CD4-positive, alpha-beta T cell (primary cell): ENCODE measurements around the gene CDCP2. TPM values are rescaled to one million over a fixed set of nuclear protein-coding genes. Genes with fewer than 3 reads are reported as not detected.

ENCODE experiments used
- ATAC-seq: fragments of 200-7000 bp; cut with Tn5 transposase; one replicate; pipeline ENCODE4 v1.10.0; 2022; ENCODE audit warnings: mild to moderate bottlenecking; ENCODE audit not compliant: poor library complexity
- CTCF ChIA-PET: fragments of 350-600 bp; sonication (Branson Sonifier 250); formaldehyde crosslinking; loops from one replicate; lab custom pipeline; 2021; ENCODE audit warnings: antibody characterized with exemption, inconsistent platforms; lab: Charles Lee
- POLR2A ChIA-PET: fragments of 350-600 bp; sonication (Branson Sonifier 250); formaldehyde crosslinking; loops from one replicate; lab custom pipeline; 2021; ENCODE audit warnings: antibody characterized with exemption, inconsistent platforms; lab: Charles Lee
- DNase-seq, 14 experiments: peaks; one replicate each; pipeline ENCODE4 v3.0.0-alpha.2; 2013 to 2020; ENCODE audit warnings: mixed read lengths in 2 of 14
- H3K27ac ChIP-seq, 2 donors: one replicate each; pipeline versions ENCODE4 v1.5.1 to v1.7.0; 2013; ENCODE audit warnings: low read length in 2 of 2, low read depth in 1 of 2, mild to moderate bottlenecking in 1 of 2
- H3K27me3 ChIP-seq, 2 experiments: 1 replicate in 1 of 2; 2 replicates in 1 of 2; pipeline versions ENCODE4 v1.6.1 to v1.7.0; 2013; ENCODE audit warnings: low read length in 2 of 2, control low read depth in 1 of 2, mild to moderate bottlenecking in 1 of 2, moderate library complexity in 1 of 2; ENCODE audit not compliant: insufficient read depth in 2 of 2, control insufficient read depth in 1 of 2
- H3K36me3 ChIP-seq: one replicate; pipeline ENCODE4 v1.6.1; 2013; ENCODE audit warnings: low read length, control low read depth; ENCODE audit not compliant: insufficient read depth
- H3K4me1 ChIP-seq: one replicate; pipeline ENCODE4 v1.6.1; 2013; ENCODE audit warnings: low read length, control low read depth; ENCODE audit not compliant: insufficient read depth
- H3K4me3 ChIP-seq: one replicate; pipeline ENCODE4 v1.5.1; 2013; ENCODE audit warnings: mild to moderate bottlenecking, low read length, moderate library complexity
- H3K9me3 ChIP-seq, 2 experiments: 1 replicate in 1 of 2; 2 replicates in 1 of 2; pipeline versions ENCODE4 v1.6.1 to v1.7.0; 2013; ENCODE audit warnings: low read length in 2 of 2, mild to moderate bottlenecking in 2 of 2, control low read depth in 1 of 2, moderate library complexity in 1 of 2; ENCODE audit not compliant: control insufficient read depth in 1 of 2, insufficient read depth in 1 of 2
- H3K27ac Mint-ChIP-seq: one replicate; pipeline ENCODE4 v1.8.0; 2020; ENCODE audit warnings: mixed read lengths
- H3K27me3 Mint-ChIP-seq: one replicate; pipeline ENCODE4 v1.8.0; 2021; ENCODE audit warnings: mixed read lengths
- H3K36me3 Mint-ChIP-seq: one replicate; pipeline ENCODE4 v1.8.0; 2021; ENCODE audit warnings: low read depth, mixed read lengths
- H3K4me1 Mint-ChIP-seq: one replicate; pipeline ENCODE4 v1.8.0; 2021; ENCODE audit warnings: low read depth, mixed read lengths
- H3K4me3 Mint-ChIP-seq: one replicate; pipeline ENCODE4 v1.8.0; 2020; ENCODE audit warnings: mild to moderate bottlenecking, mixed read lengths
- H3K9me3 Mint-ChIP-seq: one replicate; pipeline ENCODE4 v1.8.0; 2020; ENCODE audit warnings: mixed read lengths
- intact Hi-C, 2 experiments: fragments of 100-400 bp; cut with DNase I in 1 of 2; cut with micrococcal nuclease in 1 of 2; formaldehyde crosslinking; loops; one replicate each; pipeline versions ENCODE4 v1.15.1 to v1.9.0; 2023 to 2025; cut with DNase I, micrococcal nuclease
- total RNA-seq, 174 experiments: library from RNA in 2 of 174; stranded (reverse) in 2 of 174; gene quantifications; one replicate each; pipeline ENCODE4 v1.2.3 and lab custom pipeline; 2021 to 2026
- TF ChIP-seq, protein P1 (sequence below): fragments of 200-600 bp; IDR thresholded peaks from one replicate; pipeline ENCODE4 v1.8.0; 2022; ENCODE audit warnings: antibody characterized with exemption, mild to moderate bottlenecking

Gene CDCP2
- total RNA-seq, 2 experiments from 2014 or later, result not detected

DNA sequence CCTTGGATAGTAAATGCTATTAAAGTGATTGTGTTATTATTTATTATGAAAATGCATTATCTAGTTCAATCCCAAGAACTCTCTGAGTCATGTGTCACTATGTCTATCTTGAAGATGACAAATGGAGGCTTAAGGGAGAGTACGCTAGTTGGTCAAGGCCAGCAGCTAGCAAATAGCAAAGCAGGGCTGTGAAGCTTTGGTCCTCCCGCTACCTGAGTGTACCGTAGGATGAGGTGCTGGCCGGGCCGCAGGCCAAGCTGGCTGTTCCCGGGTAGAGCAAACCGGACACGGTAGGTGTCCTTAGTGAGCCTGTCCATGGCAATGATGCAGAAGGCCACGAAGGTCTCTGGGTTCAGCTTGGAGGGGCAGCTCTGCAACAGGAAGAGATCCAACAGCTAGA is 37.7 kb upstream of the CDCP2 start:
- H3K4me1 Mint-ChIP-seq, result no peaks in the 10 kb centered on the region
- H3K36me3 Mint-ChIP-seq, result peaks cover 79% of the 10 kb centered on the region
- no peak for DNase-seq
- ATAC-seq, result no peak
- no peak overlapping the region for H3K4me3 Mint-ChIP-seq
- ChIA-PET CTCF (no interaction called here), POLR2A (interaction anchor here (0.6 kb wide), 1 partner anchor 10 kb away, joined by 3 read pairs; the partner anchor contains the start of genes CYB5RL and MRPL37)
- no peaks in the 10 kb centered on the region for H3K27me3 Mint-ChIP-seq
- Histone ChIP-seq H3K9me3 (no peaks in the 10 kb centered on the region), H3K27ac (no peak overlapping the region), H3K36me3 (peaks cover 38% of the 10 kb centered on the region), H3K27me3 (no peaks in the 10 kb centered on the region), H3K4me1 (no peaks in the 10 kb centered on the region), H3K4me3 (no peak overlapping the region)
- intact Hi-C loops, result loop anchor here in 1 of 2 experiments (2.0 kb wide), 1 partner anchor 24 kb away; no protein-coding TSS in a partner anchor
- no peak overlapping the region for H3K27ac Mint-ChIP-seq
- TF ChIP-seq, protein P1, sequence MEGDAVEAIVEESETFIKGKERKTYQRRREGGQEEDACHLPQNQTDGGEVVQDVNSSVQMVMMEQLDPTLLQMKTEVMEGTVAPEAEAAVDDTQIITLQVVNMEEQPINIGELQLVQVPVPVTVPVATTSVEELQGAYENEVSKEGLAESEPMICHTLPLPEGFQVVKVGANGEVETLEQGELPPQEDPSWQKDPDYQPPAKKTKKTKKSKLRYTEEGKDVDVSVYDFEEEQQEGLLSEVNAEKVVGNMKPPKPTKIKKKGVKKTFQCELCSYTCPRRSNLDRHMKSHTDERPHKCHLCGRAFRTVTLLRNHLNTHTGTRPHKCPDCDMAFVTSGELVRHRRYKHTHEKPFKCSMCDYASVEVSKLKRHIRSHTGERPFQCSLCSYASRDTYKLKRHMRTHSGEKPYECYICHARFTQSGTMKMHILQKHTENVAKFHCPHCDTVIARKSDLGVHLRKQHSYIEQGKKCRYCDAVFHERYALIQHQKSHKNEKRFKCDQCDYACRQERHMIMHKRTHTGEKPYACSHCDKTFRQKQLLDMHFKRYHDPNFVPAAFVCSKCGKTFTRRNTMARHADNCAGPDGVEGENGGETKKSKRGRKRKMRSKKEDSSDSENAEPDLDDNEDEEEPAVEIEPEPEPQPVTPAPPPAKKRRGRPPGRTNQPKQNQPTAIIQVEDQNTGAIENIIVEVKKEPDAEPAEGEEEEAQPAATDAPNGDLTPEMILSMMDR, result no peak
- H3K9me3 Mint-ChIP-seq, result no peaks in the 10 kb centered on the region

DNA sequence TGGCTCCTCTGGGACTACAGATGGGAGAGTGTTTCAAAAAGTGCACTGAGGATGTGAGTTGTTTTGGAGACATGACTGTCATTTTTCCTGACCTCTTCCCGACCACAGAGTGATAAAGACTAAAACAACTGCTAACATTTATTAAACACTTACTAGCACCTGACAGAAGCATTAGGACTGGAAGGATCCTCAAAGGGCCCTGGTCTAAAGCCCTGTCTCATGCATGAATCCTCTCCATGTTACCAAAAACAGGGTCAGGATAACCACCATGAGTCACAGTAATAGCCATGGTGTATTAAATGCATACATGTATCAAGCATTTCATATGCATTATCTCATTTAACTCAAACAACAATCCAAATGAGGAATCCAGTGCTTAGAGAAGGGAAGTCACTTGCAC is 35.5 kb upstream of the CDCP2 start:
- H3K4me1 Mint-ChIP-seq, result no peaks in the 10 kb centered on the region
- no peak for ATAC-seq
- intact Hi-C loops, result no loop called here
- Histone ChIP-seq H3K4me1 (no peaks in the 10 kb centered on the region), H3K27ac (no peak overlapping the region), H3K36me3 (peaks cover 22% of the 10 kb centered on the region), H3K9me3 (no peaks in the 10 kb centered on the region), H3K4me3 (no peak overlapping the region), H3K27me3 (no peaks in the 10 kb centered on the region)
- TF ChIP-seq, protein P1, result no peak
- H3K36me3 Mint-ChIP-seq, result peaks cover 71% of the 10 kb centered on the region
- no peaks in the 10 kb centered on the region for H3K27me3 Mint-ChIP-seq
- ChIA-PET POLR2A (interaction anchor here (1.4 kb wide), 1 partner anchor 12 kb away, joined by 3 read pairs; the partner anchor contains the start of genes CYB5RL and MRPL37), CTCF (no interaction called here)
- no peak overlapping the region for H3K4me3 Mint-ChIP-seq
- H3K27ac Mint-ChIP-seq, result no peak overlapping the region
- DNase-seq, result no peak
- no peaks in the 10 kb centered on the region for H3K9me3 Mint-ChIP-seq

DNA sequence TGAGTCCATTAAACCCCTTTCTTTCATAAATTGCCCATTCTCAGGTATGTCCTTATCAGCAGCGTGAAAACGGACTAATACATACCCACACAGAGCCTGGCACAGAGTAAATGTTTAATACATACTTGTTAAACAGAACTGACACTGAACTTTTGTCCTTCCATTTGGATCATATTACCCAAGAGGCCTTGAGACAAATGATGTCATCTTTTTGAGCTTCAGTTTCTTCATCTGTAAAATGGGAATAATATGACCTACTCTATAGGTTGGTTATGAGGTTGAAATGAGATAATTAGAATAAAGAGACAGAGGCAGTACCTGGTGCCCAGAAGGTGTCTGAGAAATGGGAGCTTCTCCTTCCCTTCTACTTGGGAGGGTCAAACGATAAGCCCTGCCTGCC is 33.3 kb upstream of the CDCP2 start:
- H3K4me3 ChIP-seq, result no peak overlapping the region
- H3K27me3 ChIP-seq, result no peaks in the 10 kb centered on the region
- ATAC-seq (no peak), DNase-seq (no peak)
- intact Hi-C loops, result no loop called here
- no peak overlapping the region for H3K4me3 Mint-ChIP-seq
- no peaks in the 10 kb centered on the region for H3K4me1 Mint-ChIP-seq
- H3K27ac Mint-ChIP-seq, result no peak overlapping the region
- no peaks in the 10 kb centered on the region for H3K9me3 Mint-ChIP-seq
- ChIA-PET CTCF (no interaction called here), POLR2A (no interaction called here)
- H3K36me3 ChIP-seq, result peaks cover 11% of the 10 kb centered on the region
- H3K27me3 Mint-ChIP-seq, result no peaks in the 10 kb centered on the region
- H3K4me1 ChIP-seq, result no peaks in the 10 kb centered on the region
- H3K9me3 ChIP-seq, result no peaks in the 10 kb centered on the region
- TF ChIP-seq, protein P1, result no peak
- no peak overlapping the region for H3K27ac ChIP-seq
- H3K36me3 Mint-ChIP-seq, result peaks cover 56% of the 10 kb centered on the region
